Activated T-cell treated with anti-CD3 and anti-CD28 coated beads for 24 hours (primary cell): Measurements from ENCODE around the gene PKN1.
"Not testable (repeated sequence)": the region's sequence is repeated elsewhere in the genome, so short reads cannot be mapped to it uniquely, and the experiment has no call there.

Experiments used
- DNase-seq: peaks from one replicate; pipeline ENCODE4 v3.0.0-alpha.2; 2020; ENCODE audit warnings: low read depth

Gene PKN1

GRCh38 chr19:14432791-14433553 is at the start of gene PKN1:
TSS of gene PKN1 (plus strand) at chr19:14433306. CDS start at chr19:14433522, 216 bp downstream.
- DNase-seq: peak; percentile 55

GRCh38 chr19:14383661-14384555 is 49.2 kb upstream of the PKN1 start:
- peak; percentile 61 for DNase-seq

GRCh38 chr19:14385492-14385891 is 47.6 kb upstream of the PKN1 start:
- no peak for DNase-seq

GRCh38 chr19:14390548-14390947 is 42.6 kb upstream of the PKN1 start:
- DNase-seq: no peak

- DNase-seq: no peak
Measured at GRCh38 chr19:14391156-14391821, 41.8 kb upstream of the PKN1 start.

GRCh38 chr19:14393329-14393728 is 39.8 kb upstream of the PKN1 start:
- DNase-seq: no peak

GRCh38 chr19:14394167-14394566 is 38.9 kb upstream of the PKN1 start:
- DNase-seq: no peak

GRCh38 chr19:14395262-14395661 is 37.8 kb upstream of the PKN1 start:
- DNase-seq: no peak

- no peak for DNase-seq
Measured at GRCh38 chr19:14395710-14396336, 37.3 kb upstream of the PKN1 start.

GRCh38 chr19:14396730-14397129 is 36.4 kb upstream of the PKN1 start:
- DNase-seq: not testable (repeated sequence)

GRCh38 chr19:14397168-14397567 is 35.9 kb upstream of the PKN1 start:
- not testable (repeated sequence) for DNase-seq

GRCh38 chr19:14400951-14401431 is 32.1 kb upstream of the PKN1 start:
- DNase-seq: no peak

GRCh38 chr19:14401468-14402195 is 31.5 kb upstream of the PKN1 start:
- no peak for DNase-seq

GRCh38 chr19:14402332-14403144 is 30.6 kb upstream of the PKN1 start:
- DNase-seq: no peak

- not testable (repeated sequence) for DNase-seq
Measured at GRCh38 chr19:14403145-14403930, 29.8 kb upstream of the PKN1 start.

- DNase-seq: no peak
Measured at GRCh38 chr19:14404312-14404711, 28.8 kb upstream of the PKN1 start.

- no peak for DNase-seq
Measured at GRCh38 chr19:14405380-14405757, 27.7 kb upstream of the PKN1 start.

- peak; percentile 86 for DNase-seq
Measured at GRCh38 chr19:14405758-14406644, 27.1 kb upstream of the PKN1 start.
